Measurements from ENCODE around the gene HIPK3. TPM values are rescaled to one million over a fixed set of nuclear protein-coding genes. Genes with fewer than 3 reads are reported as not detected.

HIPK3 gene
- total and polyA plus RNA-seq, 2 experiments from 2014 or later: 5.5 to 29.8 TPM

DNA sequence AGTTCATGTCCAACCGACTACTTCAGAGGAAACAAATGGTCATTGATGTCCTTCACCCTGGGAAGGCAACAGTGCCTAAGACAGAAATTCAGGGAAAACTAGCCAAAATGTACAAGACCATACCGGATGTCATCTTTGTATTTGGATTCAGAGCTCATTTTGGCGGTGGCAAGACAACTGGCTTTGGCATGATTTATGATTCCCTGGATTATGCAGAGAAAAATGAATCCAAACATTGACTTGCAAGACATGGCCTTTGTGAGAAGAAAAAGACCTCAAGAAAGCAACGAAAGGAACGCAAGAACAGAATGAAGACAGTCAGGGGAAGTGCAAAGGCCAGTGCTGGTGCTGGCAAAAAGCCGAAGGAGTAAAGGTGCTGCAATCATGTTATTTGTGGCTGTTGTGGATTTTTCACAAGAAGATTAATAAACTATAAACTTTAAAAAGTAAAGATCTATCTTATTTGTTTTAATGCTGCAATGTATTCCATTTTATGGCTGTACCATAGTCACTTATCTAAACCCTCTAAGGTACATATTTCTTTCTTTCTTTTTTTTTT lies 20.1 kb upstream of the HIPK3 start:
- no peak overlapping the region for H3K27ac ChIP-seq (ENCODE audit: low read depth)
- H3K4me2 ChIP-seq: no peak overlapping the region
- H3K27me3 ChIP-seq (ENCODE audit: insufficient read depth): no peaks in the 10 kb centered on the region
- H4K20me1 ChIP-seq (replicated peaks; ENCODE audit: insufficient read depth): no peaks in the 10 kb centered on the region
- TF ChIP-seq, protein P1, sequence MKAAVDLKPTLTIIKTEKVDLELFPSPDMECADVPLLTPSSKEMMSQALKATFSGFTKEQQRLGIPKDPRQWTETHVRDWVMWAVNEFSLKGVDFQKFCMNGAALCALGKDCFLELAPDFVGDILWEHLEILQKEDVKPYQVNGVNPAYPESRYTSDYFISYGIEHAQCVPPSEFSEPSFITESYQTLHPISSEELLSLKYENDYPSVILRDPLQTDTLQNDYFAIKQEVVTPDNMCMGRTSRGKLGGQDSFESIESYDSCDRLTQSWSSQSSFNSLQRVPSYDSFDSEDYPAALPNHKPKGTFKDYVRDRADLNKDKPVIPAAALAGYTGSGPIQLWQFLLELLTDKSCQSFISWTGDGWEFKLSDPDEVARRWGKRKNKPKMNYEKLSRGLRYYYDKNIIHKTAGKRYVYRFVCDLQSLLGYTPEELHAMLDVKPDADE (IDR thresholded peaks at IDR 0.05): no peak
- no peak for TF ChIP-seq POLR2AphosphoS5 (IDR thresholded peaks at IDR 0.05; ENCODE audit: low read depth)
- TF ChIP-seq, protein P2, sequence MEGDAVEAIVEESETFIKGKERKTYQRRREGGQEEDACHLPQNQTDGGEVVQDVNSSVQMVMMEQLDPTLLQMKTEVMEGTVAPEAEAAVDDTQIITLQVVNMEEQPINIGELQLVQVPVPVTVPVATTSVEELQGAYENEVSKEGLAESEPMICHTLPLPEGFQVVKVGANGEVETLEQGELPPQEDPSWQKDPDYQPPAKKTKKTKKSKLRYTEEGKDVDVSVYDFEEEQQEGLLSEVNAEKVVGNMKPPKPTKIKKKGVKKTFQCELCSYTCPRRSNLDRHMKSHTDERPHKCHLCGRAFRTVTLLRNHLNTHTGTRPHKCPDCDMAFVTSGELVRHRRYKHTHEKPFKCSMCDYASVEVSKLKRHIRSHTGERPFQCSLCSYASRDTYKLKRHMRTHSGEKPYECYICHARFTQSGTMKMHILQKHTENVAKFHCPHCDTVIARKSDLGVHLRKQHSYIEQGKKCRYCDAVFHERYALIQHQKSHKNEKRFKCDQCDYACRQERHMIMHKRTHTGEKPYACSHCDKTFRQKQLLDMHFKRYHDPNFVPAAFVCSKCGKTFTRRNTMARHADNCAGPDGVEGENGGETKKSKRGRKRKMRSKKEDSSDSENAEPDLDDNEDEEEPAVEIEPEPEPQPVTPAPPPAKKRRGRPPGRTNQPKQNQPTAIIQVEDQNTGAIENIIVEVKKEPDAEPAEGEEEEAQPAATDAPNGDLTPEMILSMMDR (conservative IDR thresholded peaks at IDR 0.05; ENCODE audit: low read depth in 2 of 2): no peak
- no peak for TF ChIP-seq EZH2 (IDR thresholded peaks at IDR 0.05; ENCODE audit: low read depth, unreplicated experiment)
- no peak for TF ChIP-seq NANOG (IDR thresholded peaks at IDR 0.05; ENCODE audit: borderline replicate concordance)
- no peak for TF ChIP-seq STAT1 (IDR thresholded peaks at IDR 0.05; ENCODE audit: unreplicated experiment)
- TF ChIP-seq CREB1 (CRISPR knock-in tag; IDR thresholded peaks at IDR 0.05; ENCODE audit: low read depth): no peak
- TF ChIP-seq ZNF114 (CRISPR knock-in tag; IDR thresholded peaks at IDR 0.05): no peak
- TF ChIP-seq, protein P3, sequence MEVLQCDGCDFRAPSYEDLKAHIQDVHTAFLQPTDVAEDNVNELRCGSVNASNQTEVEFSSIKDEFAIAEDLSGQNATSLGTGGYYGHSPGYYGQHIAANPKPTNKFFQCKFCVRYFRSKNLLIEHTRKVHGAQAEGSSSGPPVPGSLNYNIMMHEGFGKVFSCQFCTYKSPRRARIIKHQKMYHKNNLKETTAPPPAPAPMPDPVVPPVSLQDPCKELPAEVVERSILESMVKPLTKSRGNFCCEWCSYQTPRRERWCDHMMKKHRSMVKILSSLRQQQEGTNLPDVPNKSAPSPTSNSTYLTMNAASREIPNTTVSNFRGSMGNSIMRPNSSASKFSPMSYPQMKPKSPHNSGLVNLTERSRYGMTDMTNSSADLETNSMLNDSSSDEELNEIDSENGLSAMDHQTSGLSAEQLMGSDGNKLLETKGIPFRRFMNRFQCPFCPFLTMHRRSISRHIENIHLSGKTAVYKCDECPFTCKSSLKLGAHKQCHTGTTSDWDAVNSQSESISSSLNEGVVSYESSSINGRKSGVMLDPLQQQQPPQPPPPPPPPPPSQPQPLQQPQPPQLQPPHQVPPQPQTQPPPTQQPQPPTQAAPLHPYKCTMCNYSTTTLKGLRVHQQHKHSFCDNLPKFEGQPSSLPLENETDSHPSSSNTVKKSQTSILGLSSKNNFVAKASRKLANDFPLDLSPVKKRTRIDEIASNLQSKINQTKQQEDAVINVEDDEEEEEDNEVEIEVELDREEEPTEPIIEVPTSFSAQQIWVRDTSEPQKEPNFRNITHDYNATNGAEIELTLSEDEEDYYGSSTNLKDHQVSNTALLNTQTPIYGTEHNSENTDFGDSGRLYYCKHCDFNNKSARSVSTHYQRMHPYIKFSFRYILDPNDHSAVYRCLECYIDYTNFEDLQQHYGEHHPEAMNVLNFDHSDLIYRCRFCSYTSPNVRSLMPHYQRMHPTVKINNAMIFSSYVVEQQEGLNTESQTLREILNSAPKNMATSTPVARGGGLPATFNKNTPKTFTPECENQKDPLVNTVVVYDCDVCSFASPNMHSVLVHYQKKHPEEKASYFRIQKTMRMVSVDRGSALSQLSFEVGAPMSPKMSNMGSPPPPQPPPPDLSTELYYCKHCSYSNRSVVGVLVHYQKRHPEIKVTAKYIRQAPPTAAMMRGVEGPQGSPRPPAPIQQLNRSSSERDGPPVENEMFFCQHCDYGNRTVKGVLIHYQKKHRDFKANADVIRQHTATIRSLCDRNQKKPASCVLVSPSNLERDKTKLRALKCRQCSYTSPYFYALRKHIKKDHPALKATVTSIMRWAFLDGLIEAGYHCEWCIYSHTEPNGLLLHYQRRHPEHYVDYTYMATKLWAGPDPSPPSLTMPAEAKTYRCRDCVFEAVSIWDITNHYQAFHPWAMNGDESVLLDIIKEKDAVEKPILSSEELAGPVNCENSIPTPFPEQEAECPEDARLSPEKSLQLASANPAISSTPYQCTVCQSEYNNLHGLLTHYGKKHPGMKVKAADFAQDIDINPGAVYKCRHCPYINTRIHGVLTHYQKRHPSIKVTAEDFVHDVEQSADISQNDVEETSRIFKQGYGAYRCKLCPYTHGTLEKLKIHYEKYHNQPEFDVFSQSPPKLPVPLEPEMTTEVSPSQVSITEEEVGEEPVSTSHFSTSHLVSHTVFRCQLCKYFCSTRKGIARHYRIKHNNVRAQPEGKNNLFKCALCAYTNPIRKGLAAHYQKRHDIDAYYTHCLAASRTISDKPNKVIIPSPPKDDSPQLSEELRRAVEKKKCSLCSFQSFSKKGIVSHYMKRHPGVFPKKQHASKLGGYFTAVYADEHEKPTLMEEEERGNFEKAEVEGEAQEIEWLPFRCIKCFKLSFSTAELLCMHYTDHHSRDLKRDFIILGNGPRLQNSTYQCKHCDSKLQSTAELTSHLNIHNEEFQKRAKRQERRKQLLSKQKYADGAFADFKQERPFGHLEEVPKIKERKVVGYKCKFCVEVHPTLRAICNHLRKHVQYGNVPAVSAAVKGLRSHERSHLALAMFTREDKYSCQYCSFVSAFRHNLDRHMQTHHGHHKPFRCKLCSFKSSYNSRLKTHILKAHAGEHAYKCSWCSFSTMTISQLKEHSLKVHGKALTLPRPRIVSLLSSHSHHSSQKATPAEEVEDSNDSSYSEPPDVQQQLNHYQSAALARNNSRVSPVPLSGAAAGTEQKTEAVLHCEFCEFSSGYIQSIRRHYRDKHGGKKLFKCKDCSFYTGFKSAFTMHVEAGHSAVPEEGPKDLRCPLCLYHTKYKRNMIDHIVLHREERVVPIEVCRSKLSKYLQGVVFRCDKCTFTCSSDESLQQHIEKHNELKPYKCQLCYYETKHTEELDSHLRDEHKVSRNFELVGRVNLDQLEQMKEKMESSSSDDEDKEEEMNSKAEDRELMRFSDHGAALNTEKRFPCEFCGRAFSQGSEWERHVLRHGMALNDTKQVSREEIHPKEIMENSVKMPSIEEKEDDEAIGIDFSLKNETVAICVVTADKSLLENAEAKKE (CRISPR knock-in tag; IDR thresholded peaks at IDR 0.05): no peak
- TF ChIP-seq ZNF331 (CRISPR knock-in tag; IDR thresholded peaks at IDR 0.05; ENCODE audit: low read depth): no peak
- TF ChIP-seq EZH2phosphoT487 (IDR thresholded peaks at IDR 0.05; ENCODE audit: unreplicated experiment): no peak
- no peak for TF ChIP-seq JUNB (IDR thresholded peaks at IDR 0.05; ENCODE audit: unreplicated experiment)
- no peak for TF ChIP-seq REST (IDR thresholded peaks at IDR 0.05; ENCODE audit: unreplicated experiment)
- peaks cover 3% of the 10 kb centered on the region; the same call in 1 of the 3 replicates for H3K9me3 Mint-ChIP-seq
- H3K4me1 Mint-ChIP-seq: no peaks in the 10 kb centered on the region
- no peaks in the 10 kb centered on the region for H3K36me3 ChIP-seq (ENCODE audit: insufficient read depth)
- no peaks in the 10 kb centered on the region for H3K4me1 ChIP-seq (ENCODE audit: insufficient read depth)
- no peaks in the 10 kb centered on the region for H3F3A ChIP-seq (replicated peaks; ENCODE audit: low read depth)
- peaks cover under 1% of the 10 kb centered on the region; the same call in 1 of the 3 replicates for H3K36me3 Mint-ChIP-seq (ENCODE audit: low read depth)
- DNase-seq (ENCODE audit: low spot score): no peak
- H2AFZ ChIP-seq: no peak overlapping the region
- H3K27me3 Mint-ChIP-seq (ENCODE audit: insufficient read depth, low read depth, poor library complexity): no peaks in the 10 kb centered on the region
- H3K79me2 ChIP-seq (replicated peaks; ENCODE audit: insufficient read depth): no peaks in the 10 kb centered on the region
- H3K9me2 ChIP-seq (ENCODE audit: insufficient read depth): no peaks in the 10 kb centered on the region; the same call in 1 of the 2 replicates
- no peak overlapping the region for H3K4me3 ChIP-seq
- ATAC-seq: no peak
- no peak overlapping the region for H3K4me3 Mint-ChIP-seq
- H3K27ac Mint-ChIP-seq: no peak overlapping the region
